SK-N-SH (cell line): Measurements from ENCODE around the gene EIF3A. TPM values are rescaled to one million over a fixed set of nuclear protein-coding genes. Genes with fewer than 3 reads are reported as not detected.

Experiments used
- CTCF ChIA-PET: fragments of 300-600, 350-600 bp; formaldehyde crosslinking; extraction: SDS; loops from one replicate; lab custom pipeline; 2021; lab: Yijun Ruan, JAX
- POLR2A ChIA-PET: fragments of 350-600 bp; sonication (Branson Sonifier 250); formaldehyde crosslinking; extraction: SDS; loops from one replicate; lab custom pipeline; 2020; ENCODE audit warnings: antibody characterized with exemption, inconsistent platforms; lab: Yijun Ruan, JAX
- DNase-seq: peaks from one replicate; pipeline ENCODE4 v3.0.0; 2012
- H2AFZ ChIP-seq: fragments of 200-600 bp; sonication (generic); 2 replicates; pipeline ENCODE4 v1.8.1; 2016; ENCODE audit warnings: antibody characterized with exemption, mild to moderate bottlenecking, low read depth
- H3F3A ChIP-seq: fragments of 200-600 bp; sonication (generic); replicated peaks from 2 replicates; pipeline ENCODE3; 2016; ENCODE audit warnings: antibody characterized with exemption, mild to moderate bottlenecking; ENCODE audit not compliant: insufficient read depth
- H3K27ac ChIP-seq, 2 experiments: fragments of 200-500 bp in 1 of 2; fragments of 200-600 bp in 1 of 2; sonication (Bioruptor generic) in 1 of 2; sonication (generic), shearing (Covaris generic) in 1 of 2; 2 replicates each; pipeline versions ENCODE4 v1.5.1 to v1.6.1; 2014 to 2016; ENCODE audit warnings: low read depth in 2 of 2, inconsistent platforms in 1 of 2, low read length in 1 of 2, mild to moderate bottlenecking in 1 of 2, mixed read lengths in 1 of 2
- H3K27me3 ChIP-seq: fragments of 200-600 bp; sonication (generic), shearing (Covaris generic); 2 replicates; pipeline ENCODE4 v1.6.1; 2016; ENCODE audit warnings: mixed run types; ENCODE audit not compliant: insufficient read depth
- H3K36me3 ChIP-seq, 2 experiments: fragments of 200-500 bp in 1 of 2; fragments of 200-600 bp in 1 of 2; sonication (Bioruptor generic) in 1 of 2; sonication (generic) in 1 of 2; replicated peaks in 1 of 2; 2 replicates each; pipeline versions ENCODE3 to v1.5.1; 2014 to 2016; ENCODE audit warnings: low read length in 1 of 2, mild to moderate bottlenecking in 1 of 2; ENCODE audit not compliant: insufficient read depth in 2 of 2, control insufficient read depth in 1 of 2
- H3K4me1 ChIP-seq, 2 experiments: fragments of 200-500 bp in 1 of 2; fragments of 200-600 bp in 1 of 2; sonication (Bioruptor generic) in 1 of 2; sonication (generic), shearing (Covaris generic) in 1 of 2; 2 replicates each; pipeline versions ENCODE4 v1.5.1 to v1.6.1; 2014 to 2016; ENCODE audit warnings: low read depth in 1 of 2, low read length in 1 of 2, mixed run types in 1 of 2; ENCODE audit not compliant: insufficient read depth in 2 of 2, control insufficient read depth in 1 of 2
- H3K4me2 ChIP-seq: fragments of 200-600 bp; sonication (generic), shearing (Covaris generic); 2 replicates; pipeline ENCODE4 v1.6.1; 2017; ENCODE audit warnings: mixed run types
- H3K4me3 ChIP-seq, 2 experiments: fragments of 200-500 bp in 1 of 2; fragments of 200-600 bp in 1 of 2; sonication (Bioruptor generic) in 1 of 2; sonication (generic), shearing (Covaris generic) in 1 of 2; 2 replicates each; pipeline versions ENCODE4 v1.5.1 to v1.8.1; 2014 to 2016; ENCODE audit warnings: low read depth in 2 of 2, inconsistent platforms in 1 of 2, low read length in 1 of 2, mild to moderate bottlenecking in 1 of 2, mixed read lengths in 1 of 2, moderate library complexity in 1 of 2
- H3K79me2 ChIP-seq: fragments of 200-600 bp; sonication (generic); 2 replicates; pipeline ENCODE4 v1.8.1; 2017; ENCODE audit warnings: mild to moderate bottlenecking; ENCODE audit not compliant: insufficient read depth
- H3K9ac ChIP-seq: fragments of 200-600 bp; sonication (generic); 2 replicates; pipeline ENCODE4 v1.6.1; 2017; ENCODE audit warnings: mixed run types
- H3K9me2 ChIP-seq: fragments of 200-600 bp; sonication (generic); 2 replicates; pipeline ENCODE4 v1.6.1; 2017; ENCODE audit warnings: mixed run types
- H3K9me3 ChIP-seq: fragments of 200-600 bp; sonication (generic); 2 replicates; pipeline ENCODE4 v1.6.1; 2017; ENCODE audit warnings: mixed run types, mild to moderate bottlenecking, moderate library complexity
- H4K20me1 ChIP-seq: fragments of 200-600 bp; sonication (generic); 2 replicates; pipeline ENCODE4 v1.6.1; 2017; ENCODE audit warnings: mild to moderate bottlenecking, mixed run types; ENCODE audit not compliant: insufficient read depth
- EZH2phosphoT487 ChIP-seq: fragments of 200-600 bp; sonication (generic); IDR thresholded peaks from 2 replicates; pipeline ENCODE4 v1.6.1; 2017; ENCODE audit warnings: low read depth, mixed run types, mild to moderate bottlenecking, antibody characterized with exemption, moderate library complexity, borderline replicate concordance
- GABPA ChIP-seq: IDR thresholded peaks from 2 replicates; pipeline ENCODE4 v1.4.0; 2012; ENCODE audit warnings: low read depth, mild to moderate bottlenecking
- IRF3 ChIP-seq: fragments of 150-350 bp; IDR thresholded peaks from 2 replicates; pipeline ENCODE4 v1.6.1; 2016; ENCODE audit warnings: mild to moderate bottlenecking, low read depth, low read length
- MAX ChIP-seq: IDR thresholded peaks from 2 replicates; pipeline ENCODE4 v1.4.0; 2012; ENCODE audit warnings: low read depth
- MXI1 ChIP-seq: IDR thresholded peaks from 2 replicates; pipeline ENCODE4 v1.6.1; 2012; ENCODE audit warnings: mild to moderate bottlenecking, low read depth, low read length, improper control_type of control experiment
- NRF1 ChIP-seq: IDR thresholded peaks from 2 replicates; pipeline ENCODE4 v1.6.1; 2012; ENCODE audit warnings: low read depth, mild to moderate bottlenecking, low read length
- PBX3 ChIP-seq: IDR thresholded peaks from 2 replicates; pipeline ENCODE4; 2012
- POLR2AphosphoS5 ChIP-seq: IDR thresholded peaks from 2 replicates; pipeline ENCODE4 v1.6.1; 2012; ENCODE audit warnings: low read depth, low read length
- RFX5 ChIP-seq: IDR thresholded peaks from 2 replicates; pipeline ENCODE4 v1.6.1; 2012; ENCODE audit warnings: mild to moderate bottlenecking, improper control_type of control experiment, low read length
- RXRA ChIP-seq: IDR thresholded peaks from 2 replicates; pipeline ENCODE4 v1.4.0; 2012; ENCODE audit warnings: low read depth, mild to moderate bottlenecking, borderline replicate concordance
- TAF1 ChIP-seq: IDR thresholded peaks from 2 replicates; pipeline ENCODE4 v1.6.1; 2012; ENCODE audit warnings: low read depth, mild to moderate bottlenecking, low read length, moderate library complexity, borderline replicate concordance
- USF2 ChIP-seq: fragments of 150-350 bp; IDR thresholded peaks from 2 replicates; pipeline ENCODE4 v1.6.1; 2017; ENCODE audit warnings: antibody characterized with exemption, low read length, low read depth, borderline replicate concordance
- YY1 ChIP-seq: IDR thresholded peaks from 2 replicates; pipeline ENCODE4 v1.4.0; 2012; ENCODE audit warnings: low read depth, mild to moderate bottlenecking
- WGBS: methylation state at CpG from one replicate; pipeline ENCODE4 v1.1.6; 2017; ENCODE audit warnings: low lambda C conversion rate; 5-methylcytosine and 5-hydroxymethylcytosine counted together
- polyA plus RNA-seq, 3 experiments: library from polyadenylated mRNA; depleted of rRNA; stranded (reverse); fragments of >200 nt; gene quantifications; 2 replicates each; pipeline ENCODE4 v1.2.3, GENCODE V29; 2012

Gene EIF3A
- polyA plus RNA-seq, 1 of the 3 experiments (the other 2 are of a cell fraction), result 25.8 TPM

- peak; percentile 80 for TF ChIP-seq YY1
- TF ChIP-seq PBX3, result no peak
- no peak for TF ChIP-seq EZH2phosphoT487
- TF ChIP-seq NRF1, result 0 out of 2 replicates have a peak, but pooled peaks have one; percentile 9
- TF ChIP-seq POLR2AphosphoS5, result peak; percentile 94
- TF ChIP-seq IRF3, result no peak
- TF ChIP-seq USF2, result no peak
- TF ChIP-seq GABPA, result no peak
- TF ChIP-seq RXRA, result no peak
- TF ChIP-seq RFX5, result no peak
- TF ChIP-seq MXI1, result peak; percentile 46; the same call in 1 of the 2 replicates
- TF ChIP-seq MAX, result 0 out of 2 replicates have a peak, but pooled peaks have one; percentile 9
- peak; percentile 80; the same call in 1 of the 2 replicates for TF ChIP-seq TAF1
- peak; percentile 100 for DNase-seq
- Histone ChIP-seq H3K9ac (peak within 1 kb of the TSS; percentile 77; the same call in 1 of the 2 replicates), H2AFZ (peak within 1 kb of the TSS; percentile 84; the same call in 1 of the 2 replicates), H3K9me2 (no peaks in the 10 kb centered on the region), H4K20me1 (peaks cover 9% of the 10 kb centered on the region; the same call in 1 of the 2 replicates), H3K36me3 (peaks cover under 1 to 21% of the 10 kb centered on the region in 2 experiments), H3K27me3 (no peaks in the 10 kb centered on the region), H3K9me3 (no peaks in the 10 kb centered on the region), H3F3A (peaks cover 5% of the 10 kb centered on the region), H3K4me3 (peak within 1 kb of the TSS; percentile 61 to 97), H3K27ac (peak within 1 kb of the TSS; percentile 22 to 62; a peak in 3 of 4 replicates), H3K79me2 (peaks cover 32% of the 10 kb centered on the region), H3K4me1 (peaks cover 3 to 8% of the 10 kb centered on the region in 2 experiments; a peak in 2 of 4 replicates), H3K4me2 (peak within 1 kb of the TSS; percentile 100)
- 3% methylated on average over 26 of the region's 91 CpGs for WGBS
- ChIA-PET POLR2A (interaction anchor here (0.7 to 1.3 kb wide), 5 partner anchors 24 to 137 kb away, joined by 3 to 4 read pairs (median 3); partner anchors contain the start of gene EIF3A), CTCF (interaction anchor here (0.9 kb wide), 1 partner anchor 369 kb away, joined by 4 read pairs; no protein-coding TSS in a partner anchor)
These were observed 23.5 kb upstream of the EIF3A start, which contains the start of gene DENND10 for GRCh38 chr10:119103903-119104653. TSS of gene DENND10 (plus strand) at chr10:119104113. CDS start at chr10:119104143, 30 bp downstream.
